ENCODE measurements around the gene TNFRSF14.

- TF ChIP-seq SMC3 (IDR thresholded peaks at IDR 0.05): no peak
- no peak for TF ChIP-seq HMGXB4 (CRISPR knock-in tag; IDR thresholded peaks at IDR 0.05; ENCODE audit: borderline replicate concordance)
Observed at GRCh38 chr1:2597441-2598328, 41.5 kb downstream of the TNFRSF14 start.

Measured in A549 (cell line).